Peyer's patch (tissue), 4 donors: ENCODE measurements around the gene ATP8A1.

Experiments used
- CTCF ChIP-seq, 6 experiments: fragments of 450-650 bp in 4 of 6; fragments of 200-600 bp in 2 of 6; sonication (generic) in 1 of 6; IDR thresholded peaks; one replicate each; pipeline ENCODE4 v1.5.1; 2017 to 2019; ENCODE audit warnings: antibody characterized with exemption in 6 of 6, mild to moderate bottlenecking in 3 of 6, moderate library complexity in 1 of 6
- POLR2A ChIP-seq, 2 donors: fragments of 450-650 bp; IDR thresholded peaks; one replicate each; pipeline ENCODE4 v1.5.1; 2017; ENCODE audit warnings: antibody characterized with exemption in 2 of 2, mild to moderate bottlenecking in 2 of 2, moderate library complexity in 2 of 2

- TF ChIP-seq CTCF (IDR thresholded peaks at IDR 0.05) (no peak), POLR2A (IDR thresholded peaks at IDR 0.05) (no peak)
Measured at GRCh38 chr4:42676066-42676951, 19.4 kb upstream of the ATP8A1 start.
